Measurements from ENCODE around the gene SCRG1. TPM values are rescaled to one million over a fixed set of nuclear protein-coding genes. Genes with fewer than 3 reads are reported as not detected.

SCRG1 gene
- not detected for total RNA-seq
- not detected for polyA plus RNA-seq

DNA sequence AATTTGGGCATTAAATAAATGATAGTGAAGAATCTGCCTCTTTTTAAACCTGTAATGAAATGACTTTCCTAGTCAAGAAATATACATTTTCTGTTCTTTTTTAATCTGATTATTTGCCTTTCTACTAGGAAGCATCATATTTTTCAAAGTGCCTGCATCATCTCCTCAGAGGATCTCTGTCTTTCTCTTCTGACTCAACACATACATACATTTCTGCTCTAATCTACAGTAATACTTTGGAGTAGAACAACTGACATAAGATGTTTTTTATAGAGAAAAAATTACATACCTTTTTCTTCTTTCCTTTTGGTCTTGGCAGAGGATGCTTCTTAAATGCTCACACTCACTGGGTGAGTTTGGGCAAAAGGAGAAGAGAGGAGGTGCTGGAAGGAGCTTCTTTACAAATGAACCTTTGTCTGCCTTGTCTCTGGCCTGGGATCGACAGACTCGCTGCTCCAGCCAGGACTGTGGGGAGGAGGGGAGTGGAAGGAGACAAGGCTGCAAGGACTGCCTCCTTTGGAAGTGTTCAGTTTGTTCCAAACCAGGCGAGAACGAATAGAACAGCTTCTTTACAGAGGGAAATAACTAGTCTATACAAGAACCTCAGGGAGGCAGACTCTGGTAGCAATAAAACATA is at the start of gene SCRG1:
TSS of gene SCRG1 (minus strand) at position 338 of the 637 bp plus-strand sequence. CDS start 7,702 bp downstream, outside the sequence.
- DNase-seq = no peak
- Mint-ChIP-seq H3K27ac (no peak within 1 kb of the TSS), H3K4me3 (no peak within 1 kb of the TSS), H3K9me3 (no peaks in the 10 kb centered on the region), H3K27me3 (no peaks in the 10 kb centered on the region), H3K36me3 (peaks cover 0 to 9% (median 4%) of the 10 kb centered on the region in 3 donors), H3K4me1 (no peaks in the 10 kb centered on the region)
- Histone ChIP-seq H3K36me3 (ENCODE audit: insufficient read depth, low read length) (no peaks in the 10 kb centered on the region), H3K4me1 (ENCODE audit: insufficient read depth, low read length) (no peaks in the 10 kb centered on the region), H3K9me3 (ENCODE audit: low read length) (no peaks in the 10 kb centered on the region), H3K27me3 (ENCODE audit: insufficient read depth, low read length, poor library complexity, severe bottlenecking) (no peaks in the 10 kb centered on the region), H3K4me3 (ENCODE audit: low read length) (no peak within 1 kb of the TSS), H3K27ac (ENCODE audit: low read depth, low read length) (no peak within 1 kb of the TSS)
- POLR2A ChIA-PET = no interaction called here
- CTCF ChIA-PET = no interaction called here

GRCh38 chr4:173448103-173448502 is 49.2 kb upstream of the SCRG1 start:
- ChIA-PET POLR2A (no interaction called here), CTCF (no interaction called here)
- Mint-ChIP-seq H3K4me1 (no peaks in the 10 kb centered on the region), H3K9me3 (no peaks in the 10 kb centered on the region), H3K27me3 (no peaks in the 10 kb centered on the region), H3K27ac (no peak overlapping the region), H3K36me3 (peaks cover 2 to 6% (median 3%) of the 10 kb centered on the region in 3 donors), H3K4me3 (no peak overlapping the region)
- Histone ChIP-seq H3K36me3 (ENCODE audit: insufficient read depth, low read length) (no peaks in the 10 kb centered on the region), H3K4me3 (ENCODE audit: low read length) (no peak overlapping the region), H3K27me3 (ENCODE audit: insufficient read depth, low read length, poor library complexity, severe bottlenecking) (no peaks in the 10 kb centered on the region), H3K4me1 (ENCODE audit: insufficient read depth, low read length) (no peaks in the 10 kb centered on the region), H3K27ac (ENCODE audit: low read depth, low read length) (no peak overlapping the region), H3K9me3 (ENCODE audit: low read length) (no peaks in the 10 kb centered on the region)
- DNase-seq = no peak

DNA sequence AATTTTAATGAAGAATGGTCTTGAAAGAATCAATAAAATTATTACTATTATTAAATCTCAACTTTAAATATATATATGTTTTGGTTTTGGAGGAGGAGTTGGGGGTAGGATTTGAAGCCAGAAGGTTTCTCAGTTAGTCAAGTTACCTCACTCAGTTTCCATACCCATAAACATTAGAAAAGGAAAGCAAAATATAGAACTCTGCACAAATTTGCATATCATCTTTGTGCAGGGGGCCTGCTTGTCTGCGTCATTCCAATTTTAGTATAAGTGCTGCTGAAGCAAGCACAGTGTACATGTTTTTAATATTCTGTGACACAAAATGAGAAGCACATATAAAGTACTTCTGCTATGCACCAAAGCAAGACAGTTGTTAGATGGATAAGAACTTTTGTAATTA is 47.5 kb upstream of the SCRG1 start:
- Mint-ChIP-seq H3K27ac (no peak overlapping the region), H3K36me3 (peaks cover 2 to 6% (median 3%) of the 10 kb centered on the region in 3 donors), H3K4me1 (no peaks in the 10 kb centered on the region), H3K27me3 (no peaks in the 10 kb centered on the region), H3K9me3 (no peaks in the 10 kb centered on the region), H3K4me3 (no peak overlapping the region)
- no peak overlapping the region for H3K4me3 ChIP-seq (ENCODE audit: low read length)
- H3K36me3 ChIP-seq (ENCODE audit: insufficient read depth, low read length) = no peaks in the 10 kb centered on the region
- no peak overlapping the region for H3K27ac ChIP-seq (ENCODE audit: low read depth, low read length)
- DNase-seq = no peak
- ChIA-PET POLR2A (no interaction called here), CTCF (no interaction called here)
- H3K4me1 ChIP-seq (ENCODE audit: insufficient read depth, low read length) = no peaks in the 10 kb centered on the region
- no peaks in the 10 kb centered on the region for H3K9me3 ChIP-seq (ENCODE audit: low read length)
- no peaks in the 10 kb centered on the region for H3K27me3 ChIP-seq (ENCODE audit: insufficient read depth, low read length, poor library complexity, severe bottlenecking)

DNA sequence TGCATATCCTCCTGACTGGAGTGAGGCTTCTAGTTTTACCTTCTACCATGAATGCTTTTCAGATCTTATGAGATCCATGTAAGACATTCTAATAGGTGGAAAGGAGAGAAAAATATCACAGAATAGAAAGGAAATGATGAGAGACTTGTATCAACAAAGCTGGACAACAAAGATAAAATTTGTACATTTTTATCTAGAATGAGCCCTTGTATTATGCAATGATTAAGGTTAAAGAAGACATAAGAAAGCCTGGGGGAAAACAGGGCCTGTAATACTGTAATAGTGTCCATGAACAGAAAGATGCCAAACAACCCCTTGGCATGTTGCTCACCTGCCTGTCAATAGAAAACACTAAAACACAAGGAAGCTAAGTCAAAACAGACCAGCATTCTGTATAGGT is 44.2 kb upstream of the SCRG1 start:
- CTCF ChIA-PET = no interaction called here
- Mint-ChIP-seq H3K27ac (no peak overlapping the region), H3K27me3 (no peaks in the 10 kb centered on the region), H3K4me1 (no peaks in the 10 kb centered on the region), H3K9me3 (no peaks in the 10 kb centered on the region), H3K4me3 (no peak overlapping the region), H3K36me3 (peaks cover 1 to 9% (median 5%) of the 10 kb centered on the region in 3 donors)
- no peaks in the 10 kb centered on the region for H3K36me3 ChIP-seq (ENCODE audit: insufficient read depth, low read length)
- no peaks in the 10 kb centered on the region for H3K9me3 ChIP-seq (ENCODE audit: low read length)
- POLR2A ChIA-PET = no interaction called here
- no peak for DNase-seq
- H3K4me3 ChIP-seq (ENCODE audit: low read length) = no peak overlapping the region
- H3K27ac ChIP-seq (ENCODE audit: low read depth, low read length) = no peak overlapping the region
- H3K4me1 ChIP-seq (ENCODE audit: insufficient read depth, low read length) = no peaks in the 10 kb centered on the region
- no peaks in the 10 kb centered on the region for H3K27me3 ChIP-seq (ENCODE audit: insufficient read depth, low read length, poor library complexity, severe bottlenecking)

GRCh38 chr4:173442223-173442932 is 43.5 kb upstream of the SCRG1 start:
- no peaks in the 10 kb centered on the region for H3K4me1 ChIP-seq (ENCODE audit: insufficient read depth, low read length)
- no peaks in the 10 kb centered on the region for H3K27me3 Mint-ChIP-seq
- peaks cover 1 to 6% (median 6%) of the 10 kb centered on the region in 3 donors for H3K36me3 Mint-ChIP-seq
- no peak for DNase-seq
- no peaks in the 10 kb centered on the region for H3K9me3 Mint-ChIP-seq
- POLR2A ChIA-PET = no interaction called here
- H3K36me3 ChIP-seq (ENCODE audit: insufficient read depth, low read length) = no peaks in the 10 kb centered on the region
- no peaks in the 10 kb centered on the region for H3K9me3 ChIP-seq (ENCODE audit: low read length)
- CTCF ChIA-PET = no interaction called here
- H3K27ac Mint-ChIP-seq = peak overlapping the region in 1 of 8 donors; percentile 14
- no peaks in the 10 kb centered on the region for H3K27me3 ChIP-seq (ENCODE audit: insufficient read depth, low read length, poor library complexity, severe bottlenecking)
- H3K4me3 ChIP-seq (ENCODE audit: low read length) = no peak overlapping the region
- no peaks in the 10 kb centered on the region for H3K4me1 Mint-ChIP-seq
- H3K27ac ChIP-seq (ENCODE audit: low read depth, low read length) = no peak overlapping the region
- no peak overlapping the region for H3K4me3 Mint-ChIP-seq

GRCh38 chr4:173440888-173441287 is 42.0 kb upstream of the SCRG1 start:
- no peak for DNase-seq
- H3K4me3 Mint-ChIP-seq = no peak overlapping the region
- Histone ChIP-seq H3K4me1 (ENCODE audit: insufficient read depth, low read length) (no peaks in the 10 kb centered on the region), H3K9me3 (ENCODE audit: low read length) (no peaks in the 10 kb centered on the region), H3K4me3 (ENCODE audit: low read length) (no peak overlapping the region), H3K36me3 (ENCODE audit: insufficient read depth, low read length) (no peaks in the 10 kb centered on the region), H3K27me3 (ENCODE audit: insufficient read depth, low read length, poor library complexity, severe bottlenecking) (no peaks in the 10 kb centered on the region), H3K27ac (ENCODE audit: low read depth, low read length) (no peak overlapping the region)
- peaks cover 4 to 6% (median 6%) of the 10 kb centered on the region in 3 donors for H3K36me3 Mint-ChIP-seq
- H3K27me3 Mint-ChIP-seq = no peaks in the 10 kb centered on the region
- peak overlapping the region in 1 of 8 donors; percentile 52 for H3K27ac Mint-ChIP-seq
- CTCF ChIA-PET = no interaction called here
- H3K9me3 Mint-ChIP-seq = no peaks in the 10 kb centered on the region
- H3K4me1 Mint-ChIP-seq = no peaks in the 10 kb centered on the region
- POLR2A ChIA-PET = no interaction called here

GRCh38 chr4:173436771-173437265 is 37.9 kb upstream of the SCRG1 start:
- no peaks in the 10 kb centered on the region for H3K27me3 Mint-ChIP-seq
- H3K27me3 ChIP-seq (ENCODE audit: insufficient read depth, low read length, poor library complexity, severe bottlenecking) = no peaks in the 10 kb centered on the region
- CTCF ChIA-PET = no interaction called here
- no peaks in the 10 kb centered on the region for H3K4me1 Mint-ChIP-seq
- no peaks in the 10 kb centered on the region for H3K9me3 ChIP-seq (ENCODE audit: low read length)
- H3K36me3 ChIP-seq (ENCODE audit: insufficient read depth, low read length) = no peaks in the 10 kb centered on the region
- H3K27ac Mint-ChIP-seq = no peak overlapping the region
- no peak overlapping the region for H3K27ac ChIP-seq (ENCODE audit: low read depth, low read length)
- POLR2A ChIA-PET = no interaction called here
- H3K4me3 ChIP-seq (ENCODE audit: low read length) = no peak overlapping the region
- DNase-seq = no peak
- peaks cover 3 to 6% (median 4%) of the 10 kb centered on the region in 3 donors for H3K36me3 Mint-ChIP-seq
- no peaks in the 10 kb centered on the region for H3K4me1 ChIP-seq (ENCODE audit: insufficient read depth, low read length)
- no peak overlapping the region for H3K4me3 Mint-ChIP-seq
- H3K9me3 Mint-ChIP-seq = peaks cover 0 to 2% (median 0%) of the 10 kb centered on the region in 5 donors

DNA sequence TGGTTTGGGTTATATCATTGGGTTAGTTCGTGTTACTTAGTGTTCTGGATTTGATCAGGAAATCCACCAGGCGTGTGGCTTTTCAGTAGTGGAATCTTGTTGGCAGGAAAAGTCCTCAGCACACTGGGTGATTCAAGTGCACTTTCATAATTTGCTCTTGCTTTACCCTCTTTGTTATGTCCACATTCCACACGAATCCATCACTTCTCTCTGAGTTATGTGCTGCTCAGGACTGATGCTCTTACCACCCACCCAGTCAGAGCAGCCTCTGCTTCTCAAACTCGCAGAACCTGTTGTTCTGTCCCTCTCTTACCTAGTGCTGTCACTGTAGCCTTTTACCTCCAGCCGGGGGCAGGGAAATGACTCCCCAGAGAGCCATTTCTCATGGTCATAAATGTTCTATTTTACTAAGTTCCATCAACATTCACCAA is 37.2 kb upstream of the SCRG1 start:
- Mint-ChIP-seq H3K27me3 (no peaks in the 10 kb centered on the region), H3K4me1 (no peaks in the 10 kb centered on the region), H3K4me3 (no peak overlapping the region), H3K36me3 (peaks cover 3 to 6% (median 4%) of the 10 kb centered on the region in 3 donors), H3K9me3 (peaks cover 0 to 2% (median 0%) of the 10 kb centered on the region in 5 donors), H3K27ac (no peak overlapping the region)
- ChIA-PET POLR2A (no interaction called here), CTCF (no interaction called here)
- H3K4me3 ChIP-seq (ENCODE audit: low read length) = no peak overlapping the region
- H3K9me3 ChIP-seq (ENCODE audit: low read length) = no peaks in the 10 kb centered on the region
- no peaks in the 10 kb centered on the region for H3K4me1 ChIP-seq (ENCODE audit: insufficient read depth, low read length)
- H3K27me3 ChIP-seq (ENCODE audit: insufficient read depth, low read length, poor library complexity, severe bottlenecking) = no peaks in the 10 kb centered on the region
- no peaks in the 10 kb centered on the region for H3K36me3 ChIP-seq (ENCODE audit: insufficient read depth, low read length)
- no peak for DNase-seq
- H3K27ac ChIP-seq (ENCODE audit: low read depth, low read length) = no peak overlapping the region

Data from CD8-positive, alpha-beta memory T cell (primary cell).